IPS DF 4.7 (cell line): ENCODE measurements around the gene TAF11.
"Not testable (repeated sequence)": the region's sequence is repeated elsewhere in the genome, so short reads cannot be mapped to it uniquely, and the experiment has no call there.

Experiments
- DNase-seq: peaks from one replicate; pipeline ENCODE4 v3.0.0-alpha.2; 2013; ENCODE audit warnings: low spot score; ENCODE audit errors: extremely low read depth

Gene TAF11

DNA sequence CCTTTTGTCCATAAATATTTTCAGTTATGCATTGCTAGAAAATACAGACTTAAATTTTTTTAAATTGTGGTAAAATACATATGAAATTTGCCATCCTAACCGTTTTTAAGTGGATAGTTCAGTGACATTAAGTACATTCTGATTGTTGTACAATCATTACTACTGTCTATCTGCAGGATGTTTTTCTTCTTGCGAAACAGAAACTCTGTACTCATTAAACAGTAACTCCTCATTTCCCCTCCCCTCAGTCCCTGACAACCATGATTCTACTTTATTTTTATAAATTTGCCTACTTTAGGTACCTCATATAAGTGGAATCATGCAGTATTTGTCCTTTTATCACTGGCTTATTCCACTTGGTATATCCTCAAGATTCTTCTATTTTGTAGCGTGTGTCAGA, 21.3 kb downstream of the TAF11 start:
- no peak for DNase-seq

DNA sequence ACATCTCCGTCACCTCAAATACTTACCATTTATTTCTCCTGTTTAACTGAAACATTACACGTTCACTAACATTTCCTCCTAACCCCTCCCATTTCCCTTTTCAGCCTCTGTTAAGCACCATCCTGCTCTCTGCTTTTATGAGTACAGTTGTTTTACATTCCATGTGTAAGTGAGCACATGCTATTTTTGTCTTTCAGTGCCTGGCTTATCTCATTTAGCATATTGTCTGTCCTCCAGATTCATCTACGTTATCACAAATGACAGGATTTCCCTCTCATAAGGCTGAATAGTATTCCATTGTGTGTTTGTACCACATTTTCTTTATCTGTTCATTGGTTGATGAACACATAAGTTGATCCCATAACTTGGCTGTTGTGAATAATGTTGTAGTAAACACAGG, 22.7 kb downstream of the TAF11 start:
- DNase-seq: no peak

DNA sequence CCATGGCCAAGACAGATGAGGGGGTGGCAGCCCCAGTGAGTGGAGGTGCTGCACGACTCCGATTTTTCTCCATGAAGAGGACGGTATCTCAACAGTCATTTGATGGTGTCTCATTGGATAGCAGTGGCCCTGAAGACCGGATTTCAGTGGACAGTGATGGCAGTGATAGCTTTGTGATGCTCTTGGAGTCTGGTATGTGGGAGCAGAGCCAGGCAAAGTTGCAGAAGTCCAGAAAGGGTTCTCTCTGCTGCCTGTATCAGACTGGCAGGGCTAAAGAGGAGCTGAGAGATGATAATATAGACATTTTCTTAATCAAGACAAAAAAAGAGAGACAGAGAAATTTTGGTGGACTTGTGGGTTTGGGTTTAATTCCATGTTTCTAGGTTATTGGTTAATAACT, 23.8 kb downstream of the TAF11 start:
- no peak for DNase-seq

DNA sequence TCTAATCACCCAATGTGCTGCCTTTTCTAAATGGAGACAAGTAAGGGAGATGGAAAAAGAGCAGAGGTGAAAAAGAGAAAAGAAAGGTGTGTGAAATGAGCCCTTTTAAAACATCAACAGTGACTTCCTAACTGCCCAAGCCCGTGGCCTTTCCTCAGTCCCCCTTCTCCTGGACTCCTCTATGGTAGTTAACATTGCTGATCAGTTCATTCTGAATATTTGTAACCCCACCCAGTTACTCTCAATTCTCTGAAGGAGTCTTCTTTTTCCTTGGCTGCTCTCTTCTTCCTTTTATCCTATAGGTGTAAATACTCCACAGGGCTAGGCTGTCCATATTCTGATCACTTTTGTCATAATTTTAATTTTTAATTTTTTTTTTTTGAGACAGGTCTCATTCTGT, 27.1 kb downstream of the TAF11 start:
- no peak for DNase-seq

DNA sequence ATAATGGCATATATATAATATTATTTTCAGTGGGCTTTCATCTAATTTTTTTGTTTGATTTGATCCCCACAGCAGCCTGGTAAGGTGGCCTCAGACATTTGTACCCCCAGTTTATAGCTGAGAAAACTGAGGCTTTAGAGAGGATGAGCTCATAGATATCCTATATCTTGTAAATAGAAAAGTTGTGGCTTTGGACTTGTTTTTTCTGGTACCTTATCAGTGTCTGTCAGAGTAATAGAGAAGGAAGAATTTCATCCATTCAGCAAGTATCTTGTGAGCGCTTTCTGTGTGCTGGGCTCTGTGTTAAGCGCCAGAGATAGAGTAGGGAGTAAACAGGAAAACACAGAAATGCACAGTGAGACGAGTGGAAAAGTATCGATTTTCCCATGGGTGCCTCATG, 27.9 kb downstream of the TAF11 start:
- no peak for DNase-seq

DNA sequence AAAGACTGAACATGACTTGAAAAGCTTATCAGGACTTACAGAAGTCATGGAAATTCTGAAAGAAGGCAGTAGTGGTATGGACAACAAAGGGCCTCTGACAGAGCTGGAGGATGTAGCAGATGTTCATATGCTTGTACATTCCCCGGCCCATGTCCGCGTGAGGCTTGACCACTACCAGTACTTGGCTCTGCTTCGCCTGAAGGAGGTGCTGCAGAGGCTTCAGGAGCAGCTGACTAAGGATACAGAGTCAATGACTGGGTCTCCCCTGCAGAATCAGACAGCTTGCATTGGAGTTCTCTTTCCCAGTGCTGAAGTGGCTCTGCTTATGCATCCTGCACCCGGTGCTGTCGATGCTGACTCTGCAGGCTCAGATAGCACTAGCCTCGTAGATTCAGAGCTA, 29.2 kb downstream of the TAF11 start:
- no peak for DNase-seq

DNA sequence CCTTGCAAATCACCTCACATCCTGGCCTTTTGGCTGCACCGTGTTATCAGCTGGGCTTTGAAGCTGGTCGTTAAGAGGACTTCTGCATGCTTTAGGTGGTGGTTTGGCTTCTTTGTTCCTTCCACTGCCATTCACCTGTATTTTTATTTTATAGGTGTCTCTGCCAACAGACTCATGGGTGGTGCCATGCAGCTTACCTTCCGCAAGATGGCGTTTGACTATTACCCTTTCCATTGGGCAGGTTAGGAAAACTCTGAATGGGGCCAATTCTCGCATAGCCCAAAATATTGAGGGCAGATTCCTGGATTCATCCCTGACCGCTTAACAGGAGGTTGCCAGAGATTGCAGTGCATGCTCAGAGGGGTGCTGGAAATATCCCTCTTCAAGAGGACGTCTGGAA, 32.4 kb downstream of the TAF11 start:
- no peak for DNase-seq

- DNase-seq: no peak
These were observed 35.3 kb downstream of the TAF11 start for GRCh38 chr6:34852406-34853085.

DNA sequence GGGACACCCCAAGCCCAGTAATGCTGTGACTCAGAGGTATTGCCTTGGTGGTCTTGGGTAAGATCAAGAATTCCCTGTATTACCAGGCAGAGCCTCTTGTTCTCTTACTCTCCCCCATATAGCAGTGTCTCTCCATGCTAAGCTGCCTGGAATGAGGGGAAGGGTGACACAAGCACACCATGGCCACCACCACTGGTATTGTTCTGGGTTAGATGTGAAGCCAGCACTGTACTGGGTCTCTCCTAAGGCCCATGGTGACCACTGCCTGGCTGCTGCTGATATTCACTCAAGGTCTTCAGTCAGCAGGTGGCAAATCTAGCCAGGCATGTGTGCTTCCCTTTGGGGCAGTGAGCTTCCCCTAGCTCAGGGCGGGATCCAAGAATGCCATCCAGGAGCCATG, 36.5 kb downstream of the TAF11 start:
- DNase-seq: no peak

GRCh38 chr6:34849066-34849465, 38.8 kb downstream of the TAF11 start:
- not testable (repeated sequence) for DNase-seq

DNA sequence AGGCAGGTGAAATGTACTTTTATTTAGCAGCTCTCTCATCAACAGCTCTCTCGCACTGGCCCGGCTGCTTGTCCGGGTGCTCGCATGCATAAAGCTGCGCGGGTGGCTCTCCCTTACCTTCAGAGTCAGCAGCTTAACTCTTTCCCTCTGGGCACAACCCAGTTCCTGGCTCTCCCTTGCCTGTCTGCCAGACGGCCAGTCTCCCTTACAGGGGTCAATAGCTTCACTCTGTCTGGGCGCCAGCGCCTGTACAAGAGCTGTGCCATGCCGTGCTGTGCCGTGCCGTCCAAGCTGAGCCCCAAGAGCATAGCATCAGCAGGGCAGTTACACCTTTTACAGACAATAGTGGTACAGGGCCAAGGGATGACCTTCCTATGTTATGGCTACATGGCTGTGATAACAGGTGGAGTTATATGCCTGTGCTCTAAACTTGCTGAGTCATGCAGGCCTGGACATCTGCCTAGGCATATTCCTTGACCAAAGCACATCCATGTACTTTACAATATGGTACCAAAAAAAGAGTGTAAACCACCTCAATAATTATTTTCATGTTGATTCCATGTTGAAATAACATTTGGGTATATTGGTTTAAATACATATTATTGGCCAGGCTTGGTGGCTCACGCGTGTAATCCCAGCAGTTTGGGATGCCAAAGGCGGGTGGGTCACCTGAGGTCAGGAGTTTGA, 48.0 kb downstream of the TAF11 start:
- no peak for DNase-seq

GRCh38 chr6:34837528-34837927, 50.3 kb downstream of the TAF11 start:
- no peak for DNase-seq

DNA sequence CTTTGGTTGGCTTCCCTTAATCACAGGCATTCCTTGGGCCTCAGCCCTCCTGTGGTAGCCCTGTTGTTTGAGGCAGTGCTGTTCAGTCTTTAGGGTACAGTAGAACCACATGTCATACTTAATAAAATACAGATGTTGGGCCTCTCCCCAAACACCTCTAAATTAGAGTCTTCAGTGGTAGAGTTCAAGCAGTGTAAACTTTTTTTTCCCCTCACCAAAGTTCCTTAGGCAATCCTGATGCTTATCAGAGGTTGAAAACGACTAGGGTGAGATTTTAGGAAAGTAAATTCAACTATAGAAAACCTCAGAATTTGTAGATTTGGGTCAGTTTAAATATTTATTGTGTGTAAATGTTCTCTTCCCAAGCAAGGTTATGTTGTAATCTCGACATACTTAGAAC, 51.4 kb downstream of the TAF11 start:
- no peak for DNase-seq

- DNase-seq: no peak
These were observed 51.8 kb downstream of the TAF11 start for GRCh38 chr6:34836008-34836407.

- DNase-seq: no peak
These were observed 52.9 kb downstream of the TAF11 start for GRCh38 chr6:34834789-34835518.

- DNase-seq: no peak
These were observed 54.9 kb downstream of the TAF11 start for GRCh38 chr6:34832942-34833341.

DNA sequence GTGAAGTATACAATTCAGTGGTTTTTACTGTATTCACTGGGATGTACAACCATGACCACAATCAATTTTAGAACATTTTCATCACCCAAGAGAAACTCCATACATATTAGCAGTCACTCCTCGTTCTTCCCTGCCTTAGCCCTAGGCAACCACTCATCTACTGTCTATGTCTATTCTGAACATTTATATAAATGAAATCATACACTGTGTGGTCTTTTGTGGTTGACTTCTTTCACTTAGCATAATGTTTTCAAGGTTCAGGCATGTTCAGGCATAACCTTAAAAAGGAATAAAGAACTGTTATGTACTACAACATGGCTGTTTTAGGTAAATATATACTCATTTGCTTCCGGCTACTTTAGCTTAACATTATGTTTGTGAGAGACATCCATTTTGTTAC, 58.7 kb downstream of the TAF11 start:
- DNase-seq: no peak
